ENCODE data around the gene LRRC74A.

Gene LRRC74A

DNA sequence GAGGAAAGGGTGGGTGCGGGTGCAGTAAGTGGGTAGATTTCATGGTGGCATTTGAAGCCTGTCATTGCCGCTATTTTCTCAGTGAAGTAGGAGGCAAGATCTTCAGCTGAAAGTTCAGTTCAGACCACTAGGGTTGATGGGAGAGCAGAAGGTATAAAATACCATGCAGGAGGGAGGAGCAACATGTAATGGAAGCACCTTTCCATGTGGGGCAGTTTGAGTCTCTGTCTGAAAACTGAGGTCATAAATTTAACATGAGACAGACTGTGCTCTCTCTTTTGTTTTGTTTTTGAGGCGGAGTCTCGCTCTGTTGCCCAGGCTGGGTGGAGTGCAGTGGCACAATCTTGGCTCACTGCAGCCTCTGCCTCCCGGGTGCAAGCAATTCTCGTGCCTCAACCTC is 22.7 kb downstream of the LRRC74A start:
- DNase-seq (ENCODE audit: low read depth) = no peak

DNA sequence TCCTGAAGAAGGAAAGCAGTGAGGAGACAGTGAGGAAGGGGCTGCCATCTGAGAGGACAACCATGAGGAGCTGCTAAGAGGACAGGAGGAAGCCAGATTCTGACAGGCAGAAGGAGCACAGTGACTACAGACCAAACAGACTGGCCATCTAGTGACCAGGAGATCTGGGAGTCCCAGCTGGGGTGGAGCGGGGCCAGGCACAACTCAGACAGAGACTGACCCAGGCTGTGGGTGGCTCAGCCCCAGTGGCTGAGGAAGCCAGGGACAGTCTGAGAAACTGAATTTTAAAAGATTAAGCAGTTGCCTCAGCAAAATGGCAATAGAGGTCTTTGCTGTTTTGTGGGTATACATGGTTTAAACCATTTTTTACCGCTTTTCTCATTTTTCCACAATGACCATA is 28.9 kb downstream of the LRRC74A start:
- no peak for DNase-seq (ENCODE audit: low read depth)

GRCh38 chr14:76856769-76857168 is 30.6 kb downstream of the LRRC74A start:
- no peak for DNase-seq (ENCODE audit: low read depth)

DNA sequence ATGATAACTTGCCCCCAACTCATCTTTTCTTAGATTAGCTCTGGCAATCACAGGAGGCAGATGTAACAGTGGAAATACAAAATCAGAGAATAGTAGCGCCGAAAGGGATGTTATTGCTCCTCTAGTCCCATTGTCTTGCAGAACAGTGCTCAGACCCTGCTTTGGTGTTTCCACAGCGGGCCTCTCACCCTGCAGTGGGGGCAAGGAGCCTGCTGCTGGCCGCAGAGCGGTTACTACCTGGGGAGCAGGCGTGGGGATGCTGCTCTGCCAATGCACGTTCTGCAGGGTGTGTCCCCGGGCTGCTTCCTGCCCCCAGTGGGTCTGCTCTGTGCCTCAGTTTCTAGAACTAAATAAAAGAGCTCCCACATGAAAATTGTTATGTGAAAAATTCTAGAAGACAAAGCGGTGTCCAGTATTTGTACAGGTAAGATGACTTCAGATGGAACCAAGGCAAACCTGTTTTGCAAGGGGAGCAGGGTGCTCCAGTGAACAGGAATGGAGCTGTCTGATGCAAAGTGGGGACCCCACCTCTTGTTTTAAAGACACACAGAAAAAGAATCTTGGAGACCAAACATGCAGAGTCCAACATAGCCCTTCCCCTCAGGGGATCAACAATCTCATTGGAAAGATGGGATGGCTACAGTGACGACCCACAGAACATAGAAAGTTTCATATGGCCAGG is 35.5 kb downstream of the LRRC74A start:
- no peak for DNase-seq (ENCODE audit: low read depth)

DNA sequence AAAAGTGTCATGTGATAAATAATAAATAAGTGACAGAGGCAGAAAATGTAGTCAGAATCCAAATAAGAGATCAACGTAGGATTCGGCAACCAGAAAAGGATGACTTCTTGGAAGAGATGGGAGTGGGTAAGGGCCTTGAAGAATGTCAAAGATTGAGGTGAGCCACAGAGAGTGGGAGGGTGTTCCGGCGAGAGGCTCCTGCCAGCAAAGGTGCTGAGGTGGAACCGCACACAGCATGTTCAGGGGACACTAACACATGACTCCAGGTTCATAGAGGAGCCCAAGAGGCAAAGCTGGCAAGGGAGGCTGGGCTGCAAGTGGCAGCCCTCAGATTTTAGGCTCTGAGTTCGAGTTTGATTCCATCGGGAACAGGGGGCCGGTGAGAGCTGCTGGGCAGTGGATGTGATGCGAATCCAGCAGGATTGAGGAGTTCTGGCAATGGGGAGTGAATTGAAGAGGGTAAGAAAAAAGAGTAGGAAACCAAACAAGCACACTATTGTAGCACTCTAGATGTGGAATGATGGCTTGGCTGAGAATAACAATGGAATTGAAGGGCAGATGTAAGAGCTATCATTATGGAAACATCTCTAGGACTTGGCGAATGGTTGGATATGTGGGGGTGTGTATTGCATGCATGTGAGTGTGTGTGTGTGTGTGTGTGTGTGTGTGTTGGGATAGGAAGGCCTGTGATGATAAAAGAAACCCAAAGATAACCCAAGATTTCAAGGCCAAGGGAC is 36.5 kb downstream of the LRRC74A start:
- DNase-seq (ENCODE audit: low read depth) = no peak

DNA sequence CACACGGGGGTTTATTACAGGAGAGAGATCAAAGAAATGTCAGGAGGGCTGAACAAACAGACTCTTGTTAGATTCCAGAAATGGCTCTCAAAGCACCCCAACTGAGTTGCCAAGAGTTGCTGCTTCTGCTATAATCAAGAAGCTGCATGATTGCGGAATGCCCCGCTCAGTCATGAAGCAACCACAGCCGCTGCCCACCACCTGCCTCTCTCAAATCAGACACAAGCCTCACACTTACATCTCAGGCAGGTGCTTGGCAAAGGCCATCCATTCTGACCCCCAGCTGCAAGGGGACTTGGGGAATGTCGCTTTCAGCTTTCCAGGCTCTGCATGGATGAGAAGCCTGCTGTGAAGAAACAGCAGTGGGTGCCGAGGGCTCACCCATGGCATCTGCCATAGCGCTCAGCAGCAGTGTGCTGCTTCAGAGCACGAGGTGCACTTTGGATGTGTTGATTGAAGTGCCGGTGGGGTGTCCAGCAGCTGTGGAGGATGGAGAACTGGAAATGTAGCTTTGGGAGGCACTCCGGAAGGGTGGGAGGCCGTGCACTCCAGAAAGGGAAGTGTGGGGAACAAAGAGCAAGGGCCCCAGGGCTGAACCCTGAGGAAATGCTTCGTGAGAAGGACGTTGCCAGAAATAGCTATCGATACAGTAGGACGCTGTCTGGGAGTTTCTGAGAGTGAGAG is 37.7 kb downstream of the LRRC74A start:
- no peak for DNase-seq (ENCODE audit: low read depth)

GRCh38 chr14:76866456-76866855 is 40.2 kb downstream of the LRRC74A start:
- DNase-seq (ENCODE audit: low read depth) = no peak

DNA sequence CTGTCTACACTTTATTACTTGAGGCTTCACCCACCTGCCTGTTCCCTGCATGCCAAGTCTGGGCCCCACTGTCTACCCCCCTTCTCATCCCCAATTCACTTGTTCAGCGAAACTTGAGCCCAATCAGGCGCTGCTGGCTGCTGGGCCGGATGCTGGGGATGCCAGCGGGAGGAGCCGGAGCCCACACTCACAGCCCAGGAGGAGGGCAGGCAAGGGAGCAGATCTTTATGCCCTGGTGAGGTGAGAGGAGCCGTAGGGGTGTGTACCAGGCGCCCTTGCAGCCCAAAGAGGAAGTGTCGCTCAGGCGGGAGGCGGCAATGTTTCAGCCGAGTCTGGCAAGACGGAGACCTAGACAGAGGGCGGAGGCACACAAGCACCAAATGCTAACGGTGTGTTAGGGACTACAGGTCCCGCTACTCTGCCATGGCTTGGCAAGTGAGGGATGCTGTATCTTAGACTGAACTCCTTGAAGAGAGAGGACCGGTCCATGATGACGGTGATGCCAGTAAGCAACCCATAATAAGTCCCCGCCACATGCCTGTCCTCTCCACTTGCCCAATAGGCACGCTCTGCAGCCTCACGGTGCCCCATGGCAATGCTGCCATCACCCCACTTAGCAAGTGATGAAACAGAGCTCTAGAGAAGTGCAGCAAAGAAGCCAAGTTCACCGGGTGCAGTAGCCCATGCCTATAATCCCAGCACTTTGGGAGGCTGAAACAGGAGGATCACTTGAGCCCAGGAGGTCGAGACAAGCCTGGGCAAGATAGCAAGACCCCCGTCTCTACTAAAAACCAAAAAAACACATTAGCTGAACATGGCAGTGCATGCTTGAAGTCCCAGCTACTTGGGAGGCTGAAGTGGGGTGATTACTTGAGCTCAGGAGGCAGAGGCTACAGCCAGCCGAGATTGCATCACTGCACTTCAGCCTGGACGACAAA is 41.6 kb downstream of the LRRC74A start:
- DNase-seq (ENCODE audit: low read depth) = no peak

- no peak for DNase-seq (ENCODE audit: low read depth)
Observed at GRCh38 chr14:76868454-76869170, 42.4 kb downstream of the LRRC74A start.

DNA sequence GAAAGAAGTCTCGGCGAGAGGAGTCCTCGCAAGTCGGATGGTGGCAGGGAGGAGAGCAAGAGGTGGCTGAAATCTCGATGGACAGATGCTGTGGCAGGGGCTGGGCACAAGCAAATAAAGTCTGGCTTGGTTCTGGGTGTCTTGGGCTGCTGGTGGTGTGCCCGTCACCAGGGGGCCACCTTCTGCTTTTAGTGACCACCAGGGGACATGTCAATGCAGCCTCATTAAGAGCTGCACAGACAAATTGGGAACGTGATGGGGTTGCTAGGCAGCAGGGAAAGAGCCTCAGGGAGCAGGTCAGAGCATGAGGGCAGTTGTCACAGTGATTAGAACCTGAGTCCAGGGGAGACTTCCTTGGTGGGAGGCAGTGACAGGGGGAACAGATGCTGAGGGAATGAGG is 44.0 kb downstream of the LRRC74A start:
- no peak for DNase-seq (ENCODE audit: low read depth)

DNA sequence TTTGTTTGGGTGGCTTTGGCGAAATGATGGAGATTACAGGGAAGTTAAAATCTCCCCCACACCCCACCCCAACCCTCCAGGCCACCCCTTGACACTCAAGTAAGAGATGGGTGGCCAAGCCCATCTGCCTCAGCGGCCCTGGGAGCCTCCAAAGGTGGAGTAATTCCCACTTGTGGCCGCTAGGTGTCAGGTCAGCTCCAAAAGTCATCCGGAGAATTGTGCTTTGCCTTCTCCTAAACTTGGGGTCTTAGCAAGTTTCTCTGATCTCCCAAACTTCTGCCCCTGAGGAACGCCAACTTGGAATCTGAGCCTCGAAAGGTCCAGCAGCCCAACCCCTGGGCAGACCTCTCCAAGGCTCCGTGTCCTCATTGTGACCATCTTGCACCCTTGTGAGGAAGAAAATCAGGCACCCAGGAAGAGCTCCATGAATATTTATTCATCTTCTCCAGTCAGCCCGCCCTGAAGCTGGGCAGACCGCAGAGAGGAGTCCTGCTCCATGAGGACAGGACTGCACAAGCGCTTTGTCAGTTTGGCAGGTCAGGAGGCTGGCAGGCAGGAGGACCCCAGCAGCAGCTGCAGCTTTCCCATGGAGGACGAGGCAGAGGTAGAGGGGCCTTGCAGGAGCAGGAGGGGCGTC is 46.7 kb downstream of the LRRC74A start:
- DNase-seq (ENCODE audit: low read depth) = no peak

- DNase-seq (ENCODE audit: low read depth) = no peak
Observed at GRCh38 chr14:76874734-76875133, 48.5 kb downstream of the LRRC74A start.

GRCh38 chr14:76876076-76876475 is 49.9 kb downstream of the LRRC74A start:
- DNase-seq (ENCODE audit: low read depth) = no peak

DNA sequence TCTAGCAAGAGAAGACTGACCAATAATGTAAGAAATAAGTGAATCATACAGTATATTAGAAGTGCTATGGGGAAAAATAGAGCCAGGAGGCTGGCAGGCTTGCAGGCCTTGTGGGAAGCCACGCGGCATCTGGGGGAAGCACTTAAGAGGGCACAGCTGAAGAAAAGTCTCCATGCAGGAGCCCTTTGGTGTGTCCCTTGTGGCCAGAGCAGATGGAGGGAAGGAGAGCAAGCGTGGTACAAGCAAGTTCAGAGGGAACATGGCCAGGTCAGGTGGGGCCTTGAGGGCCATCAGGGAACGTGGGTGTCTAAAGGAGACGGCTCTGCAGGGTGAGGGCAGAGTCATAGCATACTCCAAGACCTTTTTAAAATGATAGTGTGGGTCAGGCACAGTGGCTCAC is 51.7 kb downstream of the LRRC74A start:
- no peak for DNase-seq (ENCODE audit: low read depth)

DNA sequence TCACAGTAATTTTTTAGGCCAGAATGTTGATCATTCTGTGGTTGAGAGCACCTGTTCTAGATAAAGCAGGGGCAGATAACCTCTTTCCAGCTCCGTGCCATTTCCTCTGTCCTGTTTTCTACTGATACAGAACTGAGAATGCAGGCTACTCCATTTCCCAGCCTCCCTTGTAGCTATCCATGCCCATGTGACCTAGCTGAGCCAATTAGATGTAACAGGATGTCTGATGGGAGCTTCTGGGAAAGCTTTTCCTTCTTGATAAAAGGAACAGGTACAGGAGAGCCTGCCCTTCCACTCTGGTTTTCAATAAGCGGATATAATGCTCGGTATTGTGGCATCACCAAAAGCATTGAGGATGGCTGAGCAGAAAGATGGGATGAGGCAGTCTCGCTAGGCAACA is 54.2 kb downstream of the LRRC74A start:
- DNase-seq (ENCODE audit: low read depth) = no peak

GRCh38 chr14:76881348-76881747 is 55.1 kb downstream of the LRRC74A start:
- no peak for DNase-seq (ENCODE audit: low read depth)

- DNase-seq (ENCODE audit: low read depth) = no peak
Observed at GRCh38 chr14:76882651-76883050, 56.4 kb downstream of the LRRC74A start.

GRCh38 chr14:76883447-76883846 is 57.2 kb downstream of the LRRC74A start:
- no peak for DNase-seq (ENCODE audit: low read depth)

DNA sequence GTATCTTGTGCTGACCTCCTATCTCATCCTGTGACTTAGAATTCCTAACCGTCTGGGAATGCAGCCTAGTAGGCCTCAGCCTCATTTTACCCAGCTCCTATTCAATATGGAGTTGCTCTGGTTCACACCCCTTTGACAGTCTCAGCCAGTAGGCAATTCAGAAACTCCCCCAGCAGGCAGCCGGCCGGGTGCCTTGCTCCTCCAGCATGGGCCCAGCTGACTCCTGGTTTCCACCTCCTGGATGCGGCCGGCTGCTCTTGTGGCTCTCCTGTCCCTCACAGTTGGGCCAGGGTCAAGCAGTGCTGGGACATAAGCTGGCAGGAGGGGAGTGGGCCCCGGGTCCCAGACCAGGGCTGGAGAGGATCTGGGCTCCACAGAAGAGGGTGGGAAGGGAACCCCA is 58.2 kb downstream of the LRRC74A start:
- no peak for DNase-seq (ENCODE audit: low read depth)

DNA sequence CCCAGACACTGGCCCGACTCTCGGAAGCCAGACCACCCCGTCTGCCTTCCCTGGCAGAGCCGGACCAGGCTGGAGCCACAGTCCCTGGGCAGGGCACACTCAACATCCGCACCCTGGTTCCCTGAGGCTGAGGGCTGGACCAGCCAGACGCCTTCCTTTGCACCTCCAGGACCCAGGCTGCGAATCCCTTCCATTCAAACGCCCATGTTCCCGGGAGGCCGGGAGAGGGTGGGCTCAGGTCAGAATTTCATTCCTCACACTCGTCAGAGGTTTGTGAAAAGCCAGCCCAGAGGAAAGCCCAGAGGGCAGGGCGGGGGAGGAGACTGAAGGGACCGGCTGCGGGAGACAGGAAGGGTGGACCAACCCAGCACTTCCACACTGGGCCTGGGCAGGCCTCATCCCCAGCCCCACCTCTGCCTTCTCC is 58.7 kb downstream of the LRRC74A start:
- DNase-seq (ENCODE audit: low read depth) = no peak

- DNase-seq (ENCODE audit: low read depth) = no peak
Observed at GRCh38 chr14:76887191-76887590, 61.0 kb downstream of the LRRC74A start.

All from CMK (cell line).